Glutamatergic neuron (in vitro differentiated cells): ENCODE measurements around the gene DOCK1. TPM values are rescaled to one million over a fixed set of nuclear protein-coding genes. Genes with fewer than 3 reads are reported as not detected.

Source experiments
- DNase-seq: peaks from one replicate; pipeline ENCODE4 v3.0.0; 2022
- H3K27ac Mint-ChIP-seq: one replicate; pipeline ENCODE4 v1.8.0; 2020; ENCODE audit warnings: mild to moderate bottlenecking, mixed read lengths, inconsistent platforms; ENCODE audit not compliant: unreplicated experiment
- H3K27me3 Mint-ChIP-seq: one replicate; pipeline ENCODE4 v1.8.0; 2020; ENCODE audit warnings: mild to moderate bottlenecking, moderate library complexity, mixed read lengths, inconsistent platforms; ENCODE audit not compliant: unreplicated experiment
- H3K36me3 Mint-ChIP-seq: one replicate; pipeline ENCODE4 v1.8.0; 2020; ENCODE audit warnings: mild to moderate bottlenecking, mixed read lengths, inconsistent platforms; ENCODE audit not compliant: unreplicated experiment
- H3K4me1 Mint-ChIP-seq: one replicate; pipeline ENCODE4 v1.8.0; 2020; ENCODE audit warnings: mild to moderate bottlenecking, low read depth, mixed read lengths, inconsistent platforms; ENCODE audit not compliant: unreplicated experiment
- H3K4me3 Mint-ChIP-seq: one replicate; pipeline ENCODE4 v1.8.0; 2020; ENCODE audit warnings: mild to moderate bottlenecking, mixed read lengths, inconsistent platforms; ENCODE audit not compliant: unreplicated experiment
- H3K9me3 Mint-ChIP-seq: one replicate; pipeline ENCODE4 v1.8.0; 2020; ENCODE audit warnings: mild to moderate bottlenecking, moderate library complexity, mixed read lengths, inconsistent platforms; ENCODE audit not compliant: unreplicated experiment
- CTCF ChIP-seq: fragments of 200-600 bp; sonication (generic); IDR thresholded peaks from one replicate; pipeline ENCODE4 v1.5.0; 2021; ENCODE audit not compliant: partially characterized antibody, unreplicated experiment
- total RNA-seq: library from RNA; stranded (reverse); fragmentation: NEBNext Ultra II Directional; extraction: Animal tissue kit (Norgen Biotek cat#: 25700); gene quantifications from one replicate; pipeline ENCODE4 v1.2.1, GENCODE V29; 2021; ENCODE audit not compliant: unreplicated experiment

DOCK1 gene
- total RNA-seq, 1 donor from 2014 or later, result 19.7 TPM

DNA sequence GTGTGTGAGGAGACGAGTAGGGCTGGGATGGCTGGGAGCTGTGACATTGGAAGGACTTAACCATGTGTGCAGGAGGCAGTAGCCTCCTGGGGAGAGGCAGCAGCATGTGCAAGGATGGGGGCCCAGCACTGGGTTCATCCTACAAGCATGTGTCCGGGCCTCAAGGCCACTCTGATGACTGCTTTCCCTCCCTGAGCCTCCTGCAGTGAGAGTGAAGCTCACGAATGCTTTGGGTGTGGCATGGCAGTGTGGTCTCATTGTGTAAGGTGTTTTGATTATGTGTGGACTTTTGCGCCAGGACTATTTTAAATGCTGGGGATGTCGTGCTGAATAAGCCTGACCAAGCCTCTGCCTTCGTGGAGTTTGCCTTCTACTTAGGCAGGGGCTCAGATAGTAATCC is 413.2 kb downstream of the DOCK1 start:
- no peak overlapping the region for H3K27ac Mint-ChIP-seq
- peaks cover 23% of the 10 kb centered on the region for H3K4me1 Mint-ChIP-seq
- no peak for TF ChIP-seq CTCF
- no peaks in the 10 kb centered on the region for H3K36me3 Mint-ChIP-seq
- no peak overlapping the region for H3K4me3 Mint-ChIP-seq
- no peaks in the 10 kb centered on the region for H3K27me3 Mint-ChIP-seq
- H3K9me3 Mint-ChIP-seq, result no peaks in the 10 kb centered on the region
- no peak for DNase-seq

- Mint-ChIP-seq H3K4me1 (peaks cover 20% of the 10 kb centered on the region), H3K4me3 (no peak overlapping the region), H3K27me3 (no peaks in the 10 kb centered on the region), H3K36me3 (no peaks in the 10 kb centered on the region), H3K27ac (no peak overlapping the region), H3K9me3 (no peaks in the 10 kb centered on the region)
- no peak for TF ChIP-seq CTCF
- DNase-seq, result no peak
Measured at GRCh38 chr10:127319271-127319670, 414.0 kb downstream of the DOCK1 start.

- H3K27me3 Mint-ChIP-seq, result no peaks in the 10 kb centered on the region
Measured at GRCh38 chr10:127319691-127320090, 414.5 kb downstream of the DOCK1 start.

DNA sequence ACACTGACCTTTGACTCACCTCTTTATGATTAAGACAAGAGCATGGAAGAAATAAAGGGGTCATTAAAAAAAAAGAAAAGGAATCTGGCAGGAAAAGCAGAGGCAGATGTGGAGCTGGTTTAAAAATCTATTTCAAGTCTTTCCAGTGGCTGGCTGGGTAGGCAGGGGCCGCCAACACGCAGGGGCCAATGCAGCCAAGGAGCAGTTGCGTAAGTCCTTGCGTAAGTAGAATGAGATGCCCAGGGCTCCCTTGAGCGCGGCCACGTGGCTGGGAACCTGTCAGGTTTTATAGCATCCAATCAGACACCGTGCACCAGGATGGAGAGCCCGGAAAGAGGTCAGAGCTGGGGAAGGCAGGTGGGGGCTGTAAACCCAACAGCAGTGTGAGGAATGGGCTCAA is 414.9 kb downstream of the DOCK1 start:
- Mint-ChIP-seq H3K4me1 (peaks cover 13% of the 10 kb centered on the region), H3K9me3 (no peaks in the 10 kb centered on the region), H3K36me3 (no peaks in the 10 kb centered on the region), H3K27me3 (no peaks in the 10 kb centered on the region), H3K27ac (no peak overlapping the region), H3K4me3 (no peak overlapping the region)
- no peak for TF ChIP-seq CTCF
- no peak for DNase-seq

More at GRCh38 chr10:127319691-127320090, 414.5 kb downstream of the DOCK1 start:
- Mint-ChIP-seq H3K36me3 (no peaks in the 10 kb centered on the region), H3K9me3 (no peaks in the 10 kb centered on the region), H3K27ac (no peak overlapping the region), H3K4me3 (no peak overlapping the region), H3K4me1 (peaks cover 16% of the 10 kb centered on the region)
- no peak for DNase-seq
- no peak for TF ChIP-seq CTCF

- no peak overlapping the region for H3K4me3 Mint-ChIP-seq
- no peak for TF ChIP-seq CTCF
- DNase-seq, result no peak
- H3K36me3 Mint-ChIP-seq, result no peaks in the 10 kb centered on the region
- no peak overlapping the region for H3K27ac Mint-ChIP-seq
- H3K4me1 Mint-ChIP-seq, result peaks cover 13% of the 10 kb centered on the region
- H3K27me3 Mint-ChIP-seq, result no peaks in the 10 kb centered on the region
- no peaks in the 10 kb centered on the region for H3K9me3 Mint-ChIP-seq
Measured at GRCh38 chr10:127322286-127322685, 417.1 kb downstream of the DOCK1 start.
